GM18873 (cell line): ENCODE data around the gene ALDH1A2.

Source experiments
- ATAC-seq: cut with Tn5 transposase; IDR thresholded peaks from one replicate; pipeline ENCODE4 v1.9.1; 2021; ENCODE audit warnings: mild to moderate bottlenecking, moderate library complexity, moderate number of reproducible peaks; ENCODE audit not compliant: unreplicated experiment, low FRiP score

ALDH1A2 gene

GRCh38 chr15:57914350-57915055 lies 151.0 kb downstream of the ALDH1A2 start:
- no peak for ATAC-seq

- no peak for ATAC-seq
These were observed 154.3 kb downstream of the ALDH1A2 start for GRCh38 chr15:57911247-57911646.

- no peak for ATAC-seq
These were observed 154.8 kb downstream of the ALDH1A2 start for GRCh38 chr15:57910672-57911071.

- ATAC-seq: no peak
These were observed 156.1 kb downstream of the ALDH1A2 start for GRCh38 chr15:57909388-57909787.

- no peak for ATAC-seq
These were observed 161.9 kb downstream of the ALDH1A2 start for GRCh38 chr15:57903626-57904025.
